Activated CD4-positive, alpha-beta memory T cell treated with anti-CD3 and anti-CD28 coated beads for 36 hours (primary cell): ENCODE data around the gene MRFAP1L1. TPM values are rescaled to one million over a fixed set of nuclear protein-coding genes. Genes with fewer than 3 reads are reported as not detected.
"Not testable (repeated sequence)": the region's sequence is repeated elsewhere in the genome, so short reads cannot be mapped to it uniquely, and the experiment has no call there.

Experiments
- CTCF ChIA-PET: fragments of 350-600 bp; sonication (Branson Sonifier 250); formaldehyde crosslinking; loops from one replicate; lab custom pipeline; 2021; ENCODE audit warnings: antibody characterized with exemption, inconsistent platforms; lab: Charles Lee
- POLR2A ChIA-PET: fragments of 350-600 bp; sonication (Branson Sonifier 250); formaldehyde crosslinking; loops from one replicate; lab custom pipeline; 2021; ENCODE audit warnings: antibody characterized with exemption; lab: Charles Lee
- DNase-seq: peaks from one replicate; pipeline ENCODE4 v3.0.0-alpha.2; 2020
- H3K27ac Mint-ChIP-seq: one replicate; pipeline ENCODE4 v1.8.0; 2021; ENCODE audit warnings: mixed read lengths
- H3K27me3 Mint-ChIP-seq: one replicate; pipeline ENCODE4 v1.8.0; 2021; ENCODE audit warnings: mixed read lengths
- H3K36me3 Mint-ChIP-seq: one replicate; pipeline ENCODE4 v1.8.0; 2021; ENCODE audit warnings: mixed read lengths
- H3K4me1 Mint-ChIP-seq: one replicate; pipeline ENCODE4 v1.8.0; 2021; ENCODE audit warnings: low read depth, mixed read lengths
- H3K4me3 Mint-ChIP-seq: one replicate; pipeline ENCODE4 v1.8.0; 2021; ENCODE audit warnings: mild to moderate bottlenecking, mixed read lengths
- H3K9me3 Mint-ChIP-seq: one replicate; pipeline ENCODE4 v1.8.0; 2021; ENCODE audit warnings: mixed read lengths
- intact Hi-C: fragments of 100-400 bp; cut with micrococcal nuclease; formaldehyde crosslinking; loops from one replicate; pipeline ENCODE4 v1.15.1; 2023
- total RNA-seq, 2 experiments: library from RNA; stranded (reverse); gene quantifications; one replicate each; pipeline ENCODE4 v1.2.3, GENCODE V29; 2021

The MRFAP1L1 gene
- total RNA-seq = 10 to 100 TPM; 50.7 to 52.0 TPM

- H3K9me3 Mint-ChIP-seq = no peaks in the 10 kb centered on the region
- H3K27me3 Mint-ChIP-seq = no peaks in the 10 kb centered on the region
- H3K36me3 Mint-ChIP-seq = peaks cover 32% of the 10 kb centered on the region
- peaks cover 49% of the 10 kb centered on the region for H3K4me1 Mint-ChIP-seq
- ChIA-PET CTCF (interaction anchor here (0.9 to 7.1 kb wide), 13 partner anchors 8 to 361 kb away, joined by 3 to 96 read pairs (median 4); partner anchors contain the start of gene GRPEL1), POLR2A (interaction anchor here (0.9 to 8.1 kb wide), 6 partner anchors 13 to 69 kb away, joined by 3 to 75 read pairs (median 6); partner anchors contain the start of genes MRFAP1 and S100P)
- intact Hi-C loops = loop anchor here (1.0 kb wide), 3 partner anchors 20 to 69 kb away; partner anchors contain the start of gene MRFAP1
- H3K27ac Mint-ChIP-seq = peak within 1 kb of the TSS; percentile 95
- H3K4me3 Mint-ChIP-seq = peak within 1 kb of the TSS; percentile 99
- DNase-seq = peak; percentile 98
Observed at GRCh38 chr4:6709230-6710114, at the start of gene MRFAP1L1. Gene MRFAP1L1, minus strand, starts transcription at chr4:6709865. Its CDS starts 236 bp downstream, at chr4:6709629.

DNA sequence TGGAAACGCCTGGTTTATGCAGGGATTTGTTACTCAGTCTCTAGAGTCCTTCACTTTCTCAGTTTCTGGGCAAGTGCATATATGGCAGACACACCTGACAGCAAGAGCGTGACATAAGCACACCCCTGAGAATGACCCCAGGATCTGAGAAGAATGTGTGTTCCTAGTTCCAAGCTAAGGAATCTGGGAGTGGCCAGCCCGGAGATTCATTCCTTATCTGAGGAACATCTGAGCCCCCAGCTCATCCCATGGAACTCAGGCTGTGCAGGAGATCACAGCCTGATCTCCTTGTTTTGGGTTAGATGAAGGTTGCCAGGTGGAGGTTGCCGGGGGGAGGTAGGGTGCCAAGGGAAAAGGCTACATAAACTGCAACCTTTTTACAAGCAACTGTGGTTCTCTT, 49.1 kb upstream of the MRFAP1L1 start:
- Mint-ChIP-seq H3K27me3 (peaks cover 1% of the 10 kb centered on the region), H3K4me1 (no peaks in the 10 kb centered on the region), H3K27ac (no peak overlapping the region), H3K9me3 (no peaks in the 10 kb centered on the region), H3K36me3 (no peaks in the 10 kb centered on the region), H3K4me3 (no peak overlapping the region)
- intact Hi-C loops = no loop called here
- ChIA-PET POLR2A (no interaction called here), CTCF (interaction anchor here (1.3 to 1.6 kb wide), 2 partner anchors 9 to 115 kb away, joined by 3 read pairs; no protein-coding TSS in a partner anchor)
- no peak for DNase-seq

GRCh38 chr4:6756345-6756744, 46.7 kb upstream of the MRFAP1L1 start:
- H3K9me3 Mint-ChIP-seq, H3K36me3 Mint-ChIP-seq, H3K4me3 Mint-ChIP-seq, CTCF ChIA-PET, H3K4me1 Mint-ChIP-seq, intact Hi-C loops, H3K27ac Mint-ChIP-seq, DNase-seq, POLR2A ChIA-PET, H3K27me3 Mint-ChIP-seq: not testable (repeated sequence)

DNA sequence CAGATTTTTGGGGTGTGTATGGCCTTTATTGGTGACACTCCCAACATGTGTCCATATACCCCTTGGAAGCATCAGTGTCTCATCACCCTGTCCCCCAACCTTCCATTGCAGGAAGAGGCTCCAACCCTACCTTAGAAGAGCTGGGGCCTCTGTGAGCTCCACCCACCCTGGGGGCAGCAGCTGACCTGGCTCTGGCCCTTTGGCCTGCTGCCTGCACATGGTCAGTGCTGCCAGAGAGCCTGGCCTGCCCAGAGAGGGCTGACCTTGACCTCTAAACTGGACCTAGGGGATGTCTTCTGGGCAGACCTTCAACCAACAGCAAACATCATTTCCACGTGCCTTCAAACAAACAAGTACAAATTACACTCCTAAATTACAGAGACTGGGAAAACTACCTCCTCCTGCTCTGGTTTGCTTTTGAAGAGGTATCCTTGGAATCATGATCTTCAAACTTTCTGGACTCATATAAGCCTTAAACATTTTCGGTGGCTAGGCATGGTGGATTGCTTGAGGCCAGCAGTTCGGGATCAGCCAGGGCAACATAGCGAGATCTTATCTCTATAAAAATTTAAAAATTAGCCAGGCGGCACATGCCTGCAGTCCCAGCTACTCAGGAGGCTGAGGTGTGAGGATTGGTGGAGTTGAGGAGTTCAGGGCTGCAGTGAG, 45.6 kb upstream of the MRFAP1L1 start:
- H3K4me1 Mint-ChIP-seq = peaks cover 13% of the 10 kb centered on the region
- DNase-seq = no peak
- H3K27me3 Mint-ChIP-seq = peaks cover 1% of the 10 kb centered on the region
- H3K27ac Mint-ChIP-seq = no peak overlapping the region
- ChIA-PET POLR2A (no interaction called here), CTCF (no interaction called here)
- H3K36me3 Mint-ChIP-seq = no peaks in the 10 kb centered on the region
- intact Hi-C loops = no loop called here
- H3K9me3 Mint-ChIP-seq = no peaks in the 10 kb centered on the region
- no peak overlapping the region for H3K4me3 Mint-ChIP-seq

DNA sequence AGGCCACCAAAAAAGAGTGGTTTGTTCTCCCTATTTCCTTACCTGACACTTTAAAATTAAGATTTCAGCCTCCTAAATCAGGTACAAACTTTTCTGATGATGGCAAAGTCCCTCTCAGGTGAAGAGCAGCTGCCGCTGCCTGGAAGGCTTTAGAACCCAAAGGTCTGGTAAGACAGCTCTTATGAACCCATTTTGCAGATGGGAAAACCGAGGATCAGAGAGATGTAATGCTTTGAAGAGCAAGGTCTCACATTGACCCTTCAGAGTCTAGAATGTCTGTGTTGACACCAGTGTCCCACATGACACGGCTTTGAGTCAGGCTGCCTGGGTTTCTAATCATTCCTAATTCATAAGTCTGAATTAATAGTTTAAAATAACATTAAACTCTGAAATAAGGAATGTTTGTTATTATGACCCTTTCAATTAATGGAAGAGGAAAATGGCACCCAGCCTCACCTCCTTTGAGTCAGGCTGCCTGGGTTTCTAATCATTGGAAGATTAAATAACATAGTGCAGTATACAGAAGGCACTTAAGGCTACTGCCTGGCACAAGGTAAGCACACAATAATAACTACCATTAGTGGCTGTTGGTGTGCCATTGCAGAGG, 44.9 kb upstream of the MRFAP1L1 start:
- intact Hi-C loops = no loop called here
- CTCF ChIA-PET = no interaction called here
- no peaks in the 10 kb centered on the region for H3K9me3 Mint-ChIP-seq
- peaks cover 1% of the 10 kb centered on the region for H3K27me3 Mint-ChIP-seq
- POLR2A ChIA-PET = no interaction called here
- no peak overlapping the region for H3K4me3 Mint-ChIP-seq
- H3K4me1 Mint-ChIP-seq = peaks cover 13% of the 10 kb centered on the region
- no peak overlapping the region for H3K27ac Mint-ChIP-seq
- H3K36me3 Mint-ChIP-seq = no peaks in the 10 kb centered on the region
- DNase-seq = no peak

DNA sequence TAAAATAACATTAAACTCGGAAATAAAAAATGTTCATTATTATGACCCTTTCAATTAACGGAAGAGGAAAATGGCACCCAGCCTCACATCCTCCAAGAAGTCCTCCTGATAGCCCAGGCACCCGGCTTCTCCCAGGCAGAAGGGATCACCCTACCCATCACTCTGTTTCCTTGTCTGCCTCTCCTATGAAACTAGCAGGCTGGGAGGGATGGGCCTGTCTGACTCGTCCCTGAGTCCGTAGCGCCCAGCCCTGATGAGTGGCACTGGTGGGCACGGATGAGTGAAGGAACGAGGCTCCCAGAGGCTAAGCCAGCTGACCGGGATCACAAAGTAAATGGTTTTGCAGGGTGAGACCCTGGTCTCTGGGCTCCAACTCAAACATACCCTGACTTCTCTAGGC, 44.2 kb upstream of the MRFAP1L1 start:
- no peak overlapping the region for H3K4me3 Mint-ChIP-seq
- CTCF ChIA-PET = no interaction called here

GRCh38 chr4:6753103-6753560, 43.5 kb upstream of the MRFAP1L1 start:
- CTCF ChIA-PET = no interaction called here
- no peak for DNase-seq
- Mint-ChIP-seq H3K27me3 (no peaks in the 10 kb centered on the region), H3K27ac (no peak overlapping the region), H3K36me3 (no peaks in the 10 kb centered on the region), H3K4me1 (peaks cover 13% of the 10 kb centered on the region), H3K9me3 (no peaks in the 10 kb centered on the region), H3K4me3 (no peak overlapping the region)
- intact Hi-C loops = no loop called here
- POLR2A ChIA-PET = no interaction called here

More for the DNA sequence above, 44.2 kb upstream of the MRFAP1L1 start:
- Mint-ChIP-seq H3K4me1 (peaks cover 13% of the 10 kb centered on the region), H3K27me3 (peaks cover 1% of the 10 kb centered on the region), H3K27ac (no peak overlapping the region), H3K9me3 (no peaks in the 10 kb centered on the region), H3K36me3 (no peaks in the 10 kb centered on the region)
- intact Hi-C loops = no loop called here
- DNase-seq = no peak
- POLR2A ChIA-PET = no interaction called here

- intact Hi-C loops = no loop called here
- ChIA-PET CTCF (interaction anchor here (0.8 kb wide), 1 partner anchor 349 kb away, joined by 3 read pairs; no protein-coding TSS in a partner anchor), POLR2A (no interaction called here)
- peaks cover 13% of the 10 kb centered on the region for H3K4me1 Mint-ChIP-seq
- H3K36me3 Mint-ChIP-seq = no peaks in the 10 kb centered on the region
- H3K27ac Mint-ChIP-seq = no peak overlapping the region
- H3K4me3 Mint-ChIP-seq = no peak overlapping the region
- no peaks in the 10 kb centered on the region for H3K9me3 Mint-ChIP-seq
- no peaks in the 10 kb centered on the region for H3K27me3 Mint-ChIP-seq
- DNase-seq = no peak
Observed at GRCh38 chr4:6752486-6752829, 42.8 kb upstream of the MRFAP1L1 start.

- ChIA-PET POLR2A (no interaction called here), CTCF (interaction anchor here (0.8 kb wide), 1 partner anchor 350 kb away, joined by 3 read pairs; no protein-coding TSS in a partner anchor)
- H3K4me1 Mint-ChIP-seq = peaks cover 13% of the 10 kb centered on the region
- H3K9me3 Mint-ChIP-seq = no peaks in the 10 kb centered on the region
- no peaks in the 10 kb centered on the region for H3K27me3 Mint-ChIP-seq
- DNase-seq = no peak
- H3K36me3 Mint-ChIP-seq = no peaks in the 10 kb centered on the region
- intact Hi-C loops = no loop called here
- peak overlapping the region; percentile 60 for H3K4me3 Mint-ChIP-seq
- peak overlapping the region; percentile 35 for H3K27ac Mint-ChIP-seq
Observed at GRCh38 chr4:6751611-6752485, 42.2 kb upstream of the MRFAP1L1 start.

DNA sequence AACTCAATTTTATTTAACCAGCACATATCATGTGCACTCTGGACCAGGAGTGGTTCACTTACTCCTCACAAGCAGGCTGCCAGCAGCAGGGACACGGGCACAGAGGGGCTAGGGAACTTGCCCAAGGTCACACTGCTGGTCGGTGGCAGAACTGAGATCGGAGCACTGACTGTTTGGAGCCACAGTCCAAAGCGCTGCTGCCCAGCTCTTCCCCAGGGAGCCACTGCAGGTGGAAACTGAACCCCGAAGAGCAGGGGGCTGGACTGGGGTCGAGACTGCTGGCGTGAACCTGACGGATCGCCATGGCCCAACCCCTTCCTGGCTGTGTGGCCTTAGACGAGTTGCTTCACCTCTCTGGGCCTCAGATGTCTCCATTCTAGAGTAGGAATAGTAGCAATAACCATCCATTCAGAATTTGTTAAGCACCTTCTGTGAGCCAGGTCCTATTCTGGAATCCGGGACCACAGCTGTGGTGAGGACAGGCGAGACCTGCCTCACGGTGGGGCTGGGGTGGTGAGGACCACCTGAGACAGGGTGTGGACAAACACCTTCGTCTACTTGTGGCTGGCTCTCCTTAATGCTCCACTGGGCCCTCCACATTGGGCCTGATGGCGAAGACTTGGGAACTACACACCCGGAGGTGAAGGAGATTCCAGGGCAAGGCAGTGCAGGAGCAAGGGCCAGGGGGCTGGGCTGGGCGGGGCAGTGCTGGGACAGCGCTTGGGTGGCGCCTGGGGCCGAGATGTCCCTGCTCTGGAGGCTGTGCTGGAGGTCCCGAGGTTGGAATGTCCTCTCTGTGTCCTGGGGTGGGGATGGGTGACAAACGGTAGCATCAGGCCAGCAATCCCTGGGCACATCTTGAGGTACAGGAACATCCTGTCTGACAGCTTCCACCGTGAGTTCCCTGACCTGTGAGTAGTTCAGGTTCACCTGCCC, 40.9 kb upstream of the MRFAP1L1 start:
- Mint-ChIP-seq H3K36me3 (no peaks in the 10 kb centered on the region), H3K4me3 (no peak overlapping the region), H3K27ac (no peak overlapping the region), H3K4me1 (peaks cover 13% of the 10 kb centered on the region), H3K9me3 (no peaks in the 10 kb centered on the region), H3K27me3 (no peaks in the 10 kb centered on the region)
- ChIA-PET POLR2A (no interaction called here), CTCF (interaction anchor here (0.7 to 1.0 kb wide), 2 partner anchors 9 to 31 kb away, joined by 3 to 4 read pairs; no protein-coding TSS in a partner anchor)
- intact Hi-C loops = no loop called here
- DNase-seq = no peak
